GM04504 (cell line): ENCODE data around the gene RFC5.
"Not testable (repeated sequence)": the region's sequence is repeated elsewhere in the genome, so short reads cannot be mapped to it uniquely, and the experiment has no call there.

Source experiments
- DNase-seq: peaks from one replicate; pipeline ENCODE4 v3.0.0-alpha.2; 2012; ENCODE audit warnings: low read depth

RFC5 gene

GRCh38 chr12:118052324-118053070, 36.0 kb downstream of the RFC5 start:
- DNase-seq: peak; percentile 96

- DNase-seq: no peak
Observed at GRCh38 chr12:118053071-118053985, 36.8 kb downstream of the RFC5 start.

GRCh38 chr12:118055144-118055557, 38.6 kb downstream of the RFC5 start:
- DNase-seq: no peak

GRCh38 chr12:118055865-118056773, 39.6 kb downstream of the RFC5 start:
- no peak for DNase-seq

GRCh38 chr12:118058227-118058626, 41.7 kb downstream of the RFC5 start:
- no peak for DNase-seq

GRCh38 chr12:118058881-118059280, 42.4 kb downstream of the RFC5 start:
- no peak for DNase-seq

- DNase-seq: no peak
Observed at GRCh38 chr12:118059341-118060191, 43.1 kb downstream of the RFC5 start.

- no peak for DNase-seq
Observed at GRCh38 chr12:118060301-118061010, 44.0 kb downstream of the RFC5 start.

- no peak for DNase-seq
Observed at GRCh38 chr12:118061011-118061872, 44.7 kb downstream of the RFC5 start, which contains the start of gene WSB2. Gene WSB2 (minus strand): TSS chr12:118061179. CDS start chr12:118061048, 131 bp downstream.

- DNase-seq: no peak
Observed at GRCh38 chr12:118061873-118062843, 45.7 kb downstream of the RFC5 start.

- DNase-seq: no peak
Observed at GRCh38 chr12:118063576-118064391, 47.3 kb downstream of the RFC5 start.

- no peak for DNase-seq
Observed at GRCh38 chr12:118064608-118065007, 48.1 kb downstream of the RFC5 start.

- no peak for DNase-seq
Observed at GRCh38 chr12:118065380-118065779, 48.9 kb downstream of the RFC5 start.

GRCh38 chr12:118068445-118068844, 51.9 kb downstream of the RFC5 start:
- no peak for DNase-seq

GRCh38 chr12:118070650-118071049, 54.1 kb downstream of the RFC5 start:
- DNase-seq: no peak

- DNase-seq: no peak
Observed at GRCh38 chr12:118073768-118074167, 57.3 kb downstream of the RFC5 start.

GRCh38 chr12:118081521-118081920, 65.0 kb downstream of the RFC5 start:
- not testable (repeated sequence) for DNase-seq
